ENCODE measurements around the gene SMNDC1.
A peak's percentile ranks its signal among the peaks of the same experiment; 100 is the strongest.

Gene SMNDC1

DNA sequence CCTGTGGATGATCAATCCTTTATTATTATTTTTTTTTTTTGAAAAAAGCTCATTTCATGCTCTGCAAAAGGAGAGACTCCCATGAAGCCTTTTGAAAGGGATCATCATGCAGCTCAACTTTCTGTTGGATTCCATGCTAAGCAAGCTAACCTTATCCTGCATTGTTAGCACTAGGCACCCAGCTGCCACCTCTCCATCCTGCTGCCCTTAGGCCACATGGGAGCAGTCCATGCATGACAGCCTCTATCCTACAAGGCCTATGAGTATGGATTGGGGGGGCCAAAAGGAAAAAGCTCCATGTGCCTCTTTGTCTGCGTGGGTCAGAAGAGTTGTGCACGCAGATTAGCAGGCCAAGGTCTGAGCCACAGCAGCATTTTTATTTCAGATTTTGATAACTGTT lies 19.2 kb downstream of the SMNDC1 start:
- Histone ChIP-seq H3K27me3 (ENCODE audit: insufficient read depth, low read length) (no peaks in the 10 kb centered on the region), H3K79me2 (ENCODE audit: control insufficient read depth, insufficient read depth, low read length, poor library complexity) (no peaks in the 10 kb centered on the region), H2BK120ac (ENCODE audit: insufficient read depth, low read length, poor library complexity) (no peak overlapping the region), H3K18ac (ENCODE audit: low read length) (no peak overlapping the region), H3K9ac (ENCODE audit: low read length) (peak overlapping the region; percentile 62), H4K12ac (ENCODE audit: low read depth, low read length) (no peak overlapping the region), H3K79me1 (ENCODE audit: low read length) (no peaks in the 10 kb centered on the region), H3K4me3 (ENCODE audit: low read depth, low read length) (no peak overlapping the region), H3K4me1 (ENCODE audit: control insufficient read depth in 1 of 2, insufficient read depth in 2 of 2, low read length in 2 of 2) (no peaks in the 10 kb centered on the region), H4K91ac (ENCODE audit: low read depth, low read length) (no peak overlapping the region), H3K9me3 (ENCODE audit: insufficient read depth, low read depth, low read length) (no peaks in the 10 kb centered on the region), H3K36me3 (ENCODE audit: control insufficient read depth in 1 of 2, insufficient read depth in 2 of 2, low read length in 2 of 2) (peaks cover 6 to 9% of the 10 kb centered on the region in 2 experiments), H2AFZ (ENCODE audit: insufficient read depth, low read length, poor library complexity) (no peak overlapping the region), H3K14ac (ENCODE audit: low read length) (no peak overlapping the region), H2BK12ac (ENCODE audit: low read length) (no peak overlapping the region), H2AK5ac (ENCODE audit: low read length) (no peak overlapping the region), H2BK5ac (ENCODE audit: low read depth, low read length, poor library complexity) (no peak overlapping the region), H3K4me2 (ENCODE audit: low read length) (no peak overlapping the region), H3K4ac (ENCODE audit: low read depth, low read length) (no peak overlapping the region), H3K23ac (ENCODE audit: low read length) (no peak overlapping the region), H3K27ac (ENCODE audit: low read depth, low read length) (no peak overlapping the region), H4K8ac (ENCODE audit: low read depth, low read length) (no peak overlapping the region)
- no peak for DNase-seq
- no CpG with 5 or more reads among the region's 2 CpGs for WGBS (ENCODE audit: extremely low coverage, insufficient coverage, insufficient read length)

DNA sequence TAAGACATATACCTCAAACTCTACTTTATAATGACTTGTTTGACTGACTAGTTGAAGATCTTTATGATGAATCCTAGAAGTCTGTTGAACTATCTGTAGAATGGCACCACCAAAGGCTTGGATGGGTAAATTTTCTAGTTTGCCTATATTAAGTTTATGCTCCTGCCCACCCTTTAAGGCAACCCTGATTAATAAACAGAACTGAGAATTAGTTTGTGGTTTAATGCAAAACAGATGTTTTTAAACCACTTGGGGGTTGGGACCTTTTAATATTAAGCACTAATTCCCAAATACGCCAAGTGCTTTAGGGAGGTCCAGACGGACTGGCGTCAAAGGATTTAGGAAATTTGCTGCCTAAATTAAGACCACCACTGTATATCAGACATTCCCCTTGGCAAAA lies 20.5 kb downstream of the SMNDC1 start:
- H3K27ac ChIP-seq (ENCODE audit: low read depth, low read length): no peak overlapping the region
- H3K4ac ChIP-seq (ENCODE audit: low read depth, low read length): no peak overlapping the region
- no peak overlapping the region for H3K9ac ChIP-seq (ENCODE audit: low read length)
- no peak overlapping the region for H2BK5ac ChIP-seq (ENCODE audit: low read depth, low read length, poor library complexity)
- H2BK120ac ChIP-seq (ENCODE audit: insufficient read depth, low read length, poor library complexity): no peak overlapping the region
- no peaks in the 10 kb centered on the region for H3K79me2 ChIP-seq (ENCODE audit: control insufficient read depth, insufficient read depth, low read length, poor library complexity)
- H2AK5ac ChIP-seq (ENCODE audit: low read length): no peak overlapping the region
- DNase-seq: no peak
- no peak overlapping the region for H4K12ac ChIP-seq (ENCODE audit: low read depth, low read length)
- H3K18ac ChIP-seq (ENCODE audit: low read length): no peak overlapping the region
- H3K27me3 ChIP-seq (ENCODE audit: insufficient read depth, low read length): no peaks in the 10 kb centered on the region
- H3K9me3 ChIP-seq (ENCODE audit: insufficient read depth, low read depth, low read length): no peaks in the 10 kb centered on the region
- H3K4me3 ChIP-seq (ENCODE audit: low read depth, low read length): no peak overlapping the region
- no CpG with 5 or more reads among the region's 3 CpGs for WGBS (ENCODE audit: extremely low coverage, insufficient coverage, insufficient read length)
- H3K23ac ChIP-seq (ENCODE audit: low read length): no peak overlapping the region
- H2AFZ ChIP-seq (ENCODE audit: insufficient read depth, low read length, poor library complexity): no peak overlapping the region
- H2BK12ac ChIP-seq (ENCODE audit: low read length): no peak overlapping the region
- no peaks in the 10 kb centered on the region for H3K79me1 ChIP-seq (ENCODE audit: low read length)
- no peak overlapping the region for H4K91ac ChIP-seq (ENCODE audit: low read depth, low read length)
- H3K14ac ChIP-seq (ENCODE audit: low read length): no peak overlapping the region
- H3K4me1 ChIP-seq (ENCODE audit: control insufficient read depth in 1 of 2, insufficient read depth in 2 of 2, low read length in 2 of 2): no peaks in the 10 kb centered on the region
- no peak overlapping the region for H4K8ac ChIP-seq (ENCODE audit: low read depth, low read length)
- no peak overlapping the region for H3K4me2 ChIP-seq (ENCODE audit: low read length)
- peaks cover 6 to 9% of the 10 kb centered on the region in 2 experiments for H3K36me3 ChIP-seq (ENCODE audit: control insufficient read depth in 1 of 2, insufficient read depth in 2 of 2, low read length in 2 of 2)

DNA sequence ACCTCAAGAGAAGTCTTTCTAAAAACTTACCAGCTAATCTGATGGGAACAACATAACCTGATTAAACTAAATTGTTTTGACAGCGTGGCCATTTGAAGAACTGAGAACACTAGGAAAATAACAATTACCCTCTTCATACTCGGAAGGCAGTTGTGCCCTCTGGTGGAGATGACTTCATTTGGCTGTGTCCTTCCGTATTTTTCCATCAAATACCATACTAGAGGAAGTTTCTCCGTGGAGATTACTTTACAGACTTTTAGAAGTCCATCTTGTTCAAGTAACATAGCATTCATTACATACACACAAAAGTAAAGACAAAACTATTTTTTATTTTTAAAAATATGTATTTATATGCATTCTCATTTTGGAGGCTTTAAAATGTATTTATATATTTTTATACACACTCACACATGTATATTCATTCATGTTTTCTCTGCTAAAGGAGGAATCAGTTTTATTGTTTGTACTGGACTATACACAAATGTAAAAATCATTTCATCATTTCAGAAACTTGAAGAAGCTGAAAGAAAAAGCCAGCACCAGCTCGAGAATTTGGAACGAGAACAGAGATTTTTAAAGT lies 25.2 kb downstream of the SMNDC1 start:
- Histone ChIP-seq H3K27me3 (ENCODE audit: insufficient read depth, low read length) (no peaks in the 10 kb centered on the region), H3K14ac (ENCODE audit: low read length) (no peak overlapping the region), H3K4me3 (ENCODE audit: low read depth, low read length) (no peak overlapping the region), H2BK12ac (ENCODE audit: low read length) (no peak overlapping the region), H4K91ac (ENCODE audit: low read depth, low read length) (no peak overlapping the region), H3K4me2 (ENCODE audit: low read length) (no peak overlapping the region), H3K9me3 (ENCODE audit: insufficient read depth, low read depth, low read length) (no peaks in the 10 kb centered on the region), H2BK5ac (ENCODE audit: low read depth, low read length, poor library complexity) (no peak overlapping the region), H2AFZ (ENCODE audit: insufficient read depth, low read length, poor library complexity) (no peak overlapping the region), H3K36me3 (ENCODE audit: control insufficient read depth in 1 of 2, insufficient read depth in 2 of 2, low read length in 2 of 2) (no peaks in the 10 kb centered on the region), H4K8ac (ENCODE audit: low read depth, low read length) (no peak overlapping the region), H3K79me1 (ENCODE audit: low read length) (no peaks in the 10 kb centered on the region), H2AK5ac (ENCODE audit: low read length) (no peak overlapping the region), H3K9ac (ENCODE audit: low read length) (no peak overlapping the region), H3K79me2 (ENCODE audit: control insufficient read depth, insufficient read depth, low read length, poor library complexity) (no peaks in the 10 kb centered on the region), H2BK120ac (ENCODE audit: insufficient read depth, low read length, poor library complexity) (no peak overlapping the region), H3K4me1 (ENCODE audit: control insufficient read depth in 1 of 2, insufficient read depth in 2 of 2, low read length in 2 of 2) (no peaks in the 10 kb centered on the region), H3K4ac (ENCODE audit: low read depth, low read length) (no peak overlapping the region), H3K23ac (ENCODE audit: low read length) (no peak overlapping the region), H4K12ac (ENCODE audit: low read depth, low read length) (no peak overlapping the region), H3K27ac (ENCODE audit: low read depth, low read length) (no peak overlapping the region), H3K18ac (ENCODE audit: low read length) (no peak overlapping the region)
- no CpG with 5 or more reads among the region's 6 CpGs for WGBS (ENCODE audit: extremely low coverage, insufficient coverage, insufficient read length)
- DNase-seq: peak; percentile 55 to 83

DNA sequence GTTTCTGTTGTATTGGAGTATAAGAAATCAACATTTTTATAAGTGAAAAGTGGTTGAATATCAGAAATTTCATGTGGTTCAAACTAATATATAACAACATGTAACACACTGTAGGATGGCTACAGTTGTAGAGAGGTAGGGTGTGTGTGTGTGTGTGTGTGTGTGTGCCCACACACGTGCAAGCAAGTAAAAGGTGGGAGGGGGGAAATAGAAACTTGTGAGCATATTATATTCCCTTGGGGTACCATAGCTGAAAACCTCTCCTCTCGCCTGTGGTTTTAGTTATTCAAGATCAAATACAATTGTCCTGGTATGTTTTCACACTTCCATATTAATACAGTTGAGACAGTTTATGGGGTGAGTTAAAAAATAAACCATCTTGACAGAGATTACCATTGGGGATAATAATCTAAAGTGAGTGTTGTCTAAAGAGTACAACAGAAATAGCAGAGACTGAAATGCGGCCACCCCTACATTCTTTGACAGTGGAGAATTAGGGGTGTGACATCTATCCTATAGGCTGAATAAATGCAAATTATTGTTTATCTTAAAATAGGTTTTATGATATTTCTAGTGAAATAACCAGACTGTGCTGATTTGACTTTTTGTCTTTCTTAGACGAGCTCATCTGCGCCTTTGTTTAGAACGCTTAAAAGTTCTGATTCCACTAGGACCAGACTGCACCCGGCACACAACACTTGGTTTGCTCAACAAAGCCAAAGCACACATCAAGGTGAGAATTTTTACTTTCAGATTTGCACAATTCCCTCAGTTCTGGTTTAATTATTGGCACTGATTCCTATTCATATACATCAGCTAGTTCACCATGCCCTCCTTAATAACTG lies 25.9 kb downstream of the SMNDC1 start:
- Histone ChIP-seq H2BK120ac (ENCODE audit: insufficient read depth, low read length, poor library complexity) (no peak overlapping the region), H2BK12ac (ENCODE audit: low read length) (no peak overlapping the region), H4K91ac (ENCODE audit: low read depth, low read length) (no peak overlapping the region), H3K4me2 (ENCODE audit: low read length) (no peak overlapping the region), H3K79me1 (ENCODE audit: low read length) (no peaks in the 10 kb centered on the region), H3K4me3 (ENCODE audit: low read depth, low read length) (no peak overlapping the region), H3K4ac (ENCODE audit: low read depth, low read length) (no peak overlapping the region), H2BK5ac (ENCODE audit: low read depth, low read length, poor library complexity) (no peak overlapping the region), H3K9ac (ENCODE audit: low read length) (no peak overlapping the region), H4K12ac (ENCODE audit: low read depth, low read length) (no peak overlapping the region), H3K36me3 (ENCODE audit: control insufficient read depth in 1 of 2, insufficient read depth in 2 of 2, low read length in 2 of 2) (no peaks in the 10 kb centered on the region), H3K14ac (ENCODE audit: low read length) (no peak overlapping the region), H2AFZ (ENCODE audit: insufficient read depth, low read length, poor library complexity) (no peak overlapping the region), H3K9me3 (ENCODE audit: insufficient read depth, low read depth, low read length) (no peaks in the 10 kb centered on the region), H2AK5ac (ENCODE audit: low read length) (no peak overlapping the region), H3K27me3 (ENCODE audit: insufficient read depth, low read length) (no peaks in the 10 kb centered on the region), H3K18ac (ENCODE audit: low read length) (no peak overlapping the region), H3K23ac (ENCODE audit: low read length) (no peak overlapping the region), H4K8ac (ENCODE audit: low read depth, low read length) (peak overlapping the region; percentile 49), H3K79me2 (ENCODE audit: control insufficient read depth, insufficient read depth, low read length, poor library complexity) (no peaks in the 10 kb centered on the region), H3K27ac (ENCODE audit: low read depth, low read length) (no peak overlapping the region), H3K4me1 (ENCODE audit: control insufficient read depth in 1 of 2, insufficient read depth in 2 of 2, low read length in 2 of 2) (no peaks in the 10 kb centered on the region)
- WGBS (ENCODE audit: extremely low coverage, insufficient coverage, insufficient read length): no CpG with 5 or more reads among the region's 7 CpGs
- no peak for DNase-seq

Measured in trophoblast cell (in vitro differentiated cells and primary cell).